Smooth muscle cell (in vitro differentiated cells): ENCODE data around the gene EYA2. TPM values are rescaled to one million over a fixed set of nuclear protein-coding genes. Genes with fewer than 3 reads are reported as not detected.

Experiments
- DNase-seq: peaks from one replicate; lab custom pipeline; 2025; ENCODE audit not compliant: unreplicated experiment; lab: John Stamatoyannopoulos, UW
- H2AFZ ChIP-seq: fragments of 200-600 bp; sonication (generic); 2 replicates; pipeline ENCODE4 v1.6.0; 2016; ENCODE audit warnings: antibody characterized with exemption, low read depth, mild to moderate bottlenecking
- H3F3A ChIP-seq: fragments of 200-600 bp; sonication (generic); 2 replicates; pipeline ENCODE4 v1.6.0; 2017; ENCODE audit warnings: antibody characterized with exemption, low read depth
- H3K27ac ChIP-seq: fragments of 200-600 bp; sonication (generic); 2 replicates; pipeline ENCODE4 v1.5.1; 2016; ENCODE audit warnings: low read depth, mild to moderate bottlenecking
- H3K27me3 ChIP-seq: fragments of 200-600 bp; sonication (generic); 2 replicates; pipeline ENCODE4 v1.6.1; 2016; ENCODE audit warnings: low read depth, mild to moderate bottlenecking
- H3K36me3 ChIP-seq: fragments of 200-600 bp; sonication (generic); 2 replicates; pipeline ENCODE4 v1.5.1; 2016; ENCODE audit warnings: low read depth
- H3K4me1 ChIP-seq: fragments of 200-600 bp; sonication (generic); 2 replicates; pipeline ENCODE4 v1.5.1; 2016; ENCODE audit warnings: low read depth
- H3K4me2 ChIP-seq: fragments of 200-600 bp; sonication (generic); 2 replicates; pipeline ENCODE4 v1.6.0; 2016; ENCODE audit warnings: mild to moderate bottlenecking
- H3K4me3 ChIP-seq: fragments of 200-600 bp; sonication (generic); 2 replicates; pipeline ENCODE4 v1.5.1; 2016; ENCODE audit warnings: mild to moderate bottlenecking
- H3K79me2 ChIP-seq: fragments of 200-600 bp; sonication (generic); 2 replicates; pipeline ENCODE4 v1.6.0; 2016; ENCODE audit warnings: low read depth, mild to moderate bottlenecking
- H3K9ac ChIP-seq: fragments of 200-600 bp; sonication (generic); 2 replicates; pipeline ENCODE4 v1.6.0; 2016; ENCODE audit warnings: low read depth
- H3K9me3 ChIP-seq: fragments of 200-600 bp; sonication (generic); replicated peaks from 2 replicates; pipeline ENCODE4 v1.5.1; 2016; ENCODE audit warnings: low read depth
- H4K20me1 ChIP-seq: fragments of 200-600 bp; sonication (generic); 2 replicates; pipeline ENCODE4 v1.6.0; 2016; ENCODE audit warnings: low read depth
- WGBS: methylation state at CpG from one replicate; pipeline ENCODE4 v1.1.7; 2016; ENCODE audit warnings: low lambda C conversion rate; 5-methylcytosine and 5-hydroxymethylcytosine counted together
- polyA plus RNA-seq: library from polyadenylated mRNA; unstranded; fragments of >200 nt; fragmentation: Nextera tagmentation; extraction: Ambion mirVana; gene quantifications from 2 replicates; pipeline ENCODE4 v1.2.1, GENCODE V29; 2016
- total RNA-seq: library from RNA; depleted of rRNA; stranded (reverse); fragments of >200 nt; gene quantifications from 2 replicates; pipeline ENCODE4 v1.2.3, GENCODE V29; 2014
- TF ChIP-seq, protein P1 (sequence below): fragments of 200-600 bp; sonication (generic); IDR thresholded peaks from 2 replicates; pipeline ENCODE4 v1.5.1; 2017; ENCODE audit warnings: borderline replicate concordance, mild to moderate bottlenecking, antibody characterized with exemption; ENCODE audit not compliant: insufficient read depth, poor library complexity, severe bottlenecking

The EYA2 gene
- total and polyA plus RNA-seq, 2 experiments from 2014 or later, result 0.98 to 1.3 TPM

GRCh38 chr20:47148059-47148458 lies 253.4 kb downstream of the EYA2 start:
- Histone ChIP-seq H3K9me3 (no peaks in the 10 kb centered on the region), H3K4me2 (no peak overlapping the region), H4K20me1 (no peaks in the 10 kb centered on the region), H3F3A (no peaks in the 10 kb centered on the region), H3K4me1 (no peaks in the 10 kb centered on the region), H3K4me3 (no peak overlapping the region), H3K36me3 (no peaks in the 10 kb centered on the region), H3K9ac (no peak overlapping the region), H2AFZ (no peak overlapping the region), H3K27ac (no peak overlapping the region), H3K27me3 (no peaks in the 10 kb centered on the region), H3K79me2 (no peaks in the 10 kb centered on the region)
- TF ChIP-seq, protein P1, sequence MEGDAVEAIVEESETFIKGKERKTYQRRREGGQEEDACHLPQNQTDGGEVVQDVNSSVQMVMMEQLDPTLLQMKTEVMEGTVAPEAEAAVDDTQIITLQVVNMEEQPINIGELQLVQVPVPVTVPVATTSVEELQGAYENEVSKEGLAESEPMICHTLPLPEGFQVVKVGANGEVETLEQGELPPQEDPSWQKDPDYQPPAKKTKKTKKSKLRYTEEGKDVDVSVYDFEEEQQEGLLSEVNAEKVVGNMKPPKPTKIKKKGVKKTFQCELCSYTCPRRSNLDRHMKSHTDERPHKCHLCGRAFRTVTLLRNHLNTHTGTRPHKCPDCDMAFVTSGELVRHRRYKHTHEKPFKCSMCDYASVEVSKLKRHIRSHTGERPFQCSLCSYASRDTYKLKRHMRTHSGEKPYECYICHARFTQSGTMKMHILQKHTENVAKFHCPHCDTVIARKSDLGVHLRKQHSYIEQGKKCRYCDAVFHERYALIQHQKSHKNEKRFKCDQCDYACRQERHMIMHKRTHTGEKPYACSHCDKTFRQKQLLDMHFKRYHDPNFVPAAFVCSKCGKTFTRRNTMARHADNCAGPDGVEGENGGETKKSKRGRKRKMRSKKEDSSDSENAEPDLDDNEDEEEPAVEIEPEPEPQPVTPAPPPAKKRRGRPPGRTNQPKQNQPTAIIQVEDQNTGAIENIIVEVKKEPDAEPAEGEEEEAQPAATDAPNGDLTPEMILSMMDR, result no peak
- DNase-seq, result no peak
- 100% methylated on average over 2 of the region's 2 CpGs for WGBS

- Histone ChIP-seq H3K27ac (no peak overlapping the region), H3K4me2 (no peak overlapping the region), H4K20me1 (no peaks in the 10 kb centered on the region), H3K79me2 (no peaks in the 10 kb centered on the region), H3K27me3 (no peaks in the 10 kb centered on the region), H3K4me1 (no peaks in the 10 kb centered on the region), H3K9me3 (no peaks in the 10 kb centered on the region), H2AFZ (no peak overlapping the region), H3K36me3 (no peaks in the 10 kb centered on the region), H3F3A (no peaks in the 10 kb centered on the region), H3K4me3 (no peak overlapping the region), H3K9ac (no peak overlapping the region)
- DNase-seq, result no peak
- 87% methylated on average over 5 of the region's 5 CpGs for WGBS
- TF ChIP-seq, protein P1, result no peak
These were observed 255.3 kb downstream of the EYA2 start for GRCh38 chr20:47149939-47150338.

DNA sequence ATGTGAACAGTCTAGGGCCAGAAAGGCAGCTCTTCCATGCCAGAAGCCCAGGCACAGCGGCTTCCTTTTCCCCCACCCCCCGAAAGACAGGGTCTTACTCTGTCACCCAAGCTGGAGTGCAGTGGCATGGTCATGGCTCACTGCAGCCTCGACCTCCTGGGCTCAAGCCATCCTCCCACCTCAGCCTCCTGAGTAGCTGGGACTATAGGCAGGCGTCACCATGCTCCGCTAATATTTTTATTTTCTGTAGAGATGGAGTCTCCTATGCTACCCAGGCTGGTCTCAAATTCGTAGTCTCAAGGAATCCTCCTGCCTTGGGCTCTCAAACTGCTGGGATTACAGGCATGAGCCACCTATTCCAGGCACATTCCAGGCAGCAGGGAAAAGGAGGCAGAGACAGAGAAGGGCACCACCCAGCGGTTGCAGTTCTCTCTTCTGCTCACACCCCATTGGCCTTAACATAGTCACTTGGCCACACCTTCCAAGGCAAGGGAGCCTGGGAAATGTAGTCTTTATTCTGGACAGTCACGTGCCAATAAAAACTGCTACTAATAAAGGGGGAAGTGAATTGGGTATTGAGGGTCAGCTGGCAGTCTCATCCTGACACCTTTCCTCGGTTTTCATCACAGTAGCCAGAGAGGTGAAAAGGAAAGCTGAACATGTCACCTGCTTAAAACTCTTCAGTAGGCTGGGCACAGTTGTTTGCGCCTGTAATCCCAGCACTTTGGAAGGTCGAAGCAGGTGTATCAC lies 255.9 kb downstream of the EYA2 start:
- H2AFZ ChIP-seq, result no peak overlapping the region

More for the DNA sequence above, 255.9 kb downstream of the EYA2 start:
- Histone ChIP-seq H3K9ac (no peak overlapping the region), H3K9me3 (no peaks in the 10 kb centered on the region), H3K4me3 (no peak overlapping the region), H3F3A (no peaks in the 10 kb centered on the region), H3K79me2 (no peaks in the 10 kb centered on the region), H4K20me1 (no peaks in the 10 kb centered on the region), H3K27ac (no peak overlapping the region), H3K36me3 (no peaks in the 10 kb centered on the region), H3K4me2 (no peak overlapping the region), H3K27me3 (no peaks in the 10 kb centered on the region), H3K4me1 (no peaks in the 10 kb centered on the region)
- WGBS, result 58% methylated on average over 11 of the region's 11 CpGs
- TF ChIP-seq, protein P1, result peak; percentile 62
- DNase-seq, result no peak
